PFSK-1 (cell line): ENCODE results near the gene SETBP1.

Experiments used
- FOXP2 ChIP-seq: optimal IDR thresholded peaks from 2 replicates; pipeline ENCODE3; 2011; ENCODE audit warnings: borderline replicate concordance, control low read depth, inconsistent platforms; ENCODE audit not compliant: insufficient read depth; ENCODE audit errors: extremely low read length, extremely low read depth
- POLR2AphosphoS5 ChIP-seq: IDR thresholded peaks from 2 replicates; pipeline ENCODE4 v1.6.1; 2012; ENCODE audit warnings: low read depth, mild to moderate bottlenecking, control low read depth, low read length, moderate library complexity
- SIN3A ChIP-seq: IDR thresholded peaks from 2 replicates; pipeline ENCODE4 v1.6.1; 2012; ENCODE audit warnings: mild to moderate bottlenecking, low read length, moderate library complexity, borderline replicate concordance; ENCODE audit not compliant: insufficient read depth
- TAF1 ChIP-seq: IDR thresholded peaks from 2 replicates; pipeline ENCODE4 v1.6.1; 2012; ENCODE audit warnings: low read length, control low read depth, borderline replicate concordance; ENCODE audit not compliant: insufficient read depth
- TF ChIP-seq, protein P1 (sequence below), 2 experiments: IDR thresholded peaks; 2 replicates each; pipeline versions ENCODE4 v1.6.1 to v1.8.0; 2011 to 2012; ENCODE audit warnings: low read depth in 2 of 2, low read length in 2 of 2, control low read depth in 1 of 2, inconsistent platforms in 1 of 2, mild to moderate bottlenecking in 1 of 2, moderate library complexity in 1 of 2; ENCODE audit not compliant: insufficient read depth in 1 of 2

Gene SETBP1

GRCh38 chr18:45111502-45111848 lies 430.8 kb downstream of the SETBP1 start:
- TF ChIP-seq SIN3A: no peak
- TF ChIP-seq FOXP2: no peak
- TF ChIP-seq, protein P1, sequence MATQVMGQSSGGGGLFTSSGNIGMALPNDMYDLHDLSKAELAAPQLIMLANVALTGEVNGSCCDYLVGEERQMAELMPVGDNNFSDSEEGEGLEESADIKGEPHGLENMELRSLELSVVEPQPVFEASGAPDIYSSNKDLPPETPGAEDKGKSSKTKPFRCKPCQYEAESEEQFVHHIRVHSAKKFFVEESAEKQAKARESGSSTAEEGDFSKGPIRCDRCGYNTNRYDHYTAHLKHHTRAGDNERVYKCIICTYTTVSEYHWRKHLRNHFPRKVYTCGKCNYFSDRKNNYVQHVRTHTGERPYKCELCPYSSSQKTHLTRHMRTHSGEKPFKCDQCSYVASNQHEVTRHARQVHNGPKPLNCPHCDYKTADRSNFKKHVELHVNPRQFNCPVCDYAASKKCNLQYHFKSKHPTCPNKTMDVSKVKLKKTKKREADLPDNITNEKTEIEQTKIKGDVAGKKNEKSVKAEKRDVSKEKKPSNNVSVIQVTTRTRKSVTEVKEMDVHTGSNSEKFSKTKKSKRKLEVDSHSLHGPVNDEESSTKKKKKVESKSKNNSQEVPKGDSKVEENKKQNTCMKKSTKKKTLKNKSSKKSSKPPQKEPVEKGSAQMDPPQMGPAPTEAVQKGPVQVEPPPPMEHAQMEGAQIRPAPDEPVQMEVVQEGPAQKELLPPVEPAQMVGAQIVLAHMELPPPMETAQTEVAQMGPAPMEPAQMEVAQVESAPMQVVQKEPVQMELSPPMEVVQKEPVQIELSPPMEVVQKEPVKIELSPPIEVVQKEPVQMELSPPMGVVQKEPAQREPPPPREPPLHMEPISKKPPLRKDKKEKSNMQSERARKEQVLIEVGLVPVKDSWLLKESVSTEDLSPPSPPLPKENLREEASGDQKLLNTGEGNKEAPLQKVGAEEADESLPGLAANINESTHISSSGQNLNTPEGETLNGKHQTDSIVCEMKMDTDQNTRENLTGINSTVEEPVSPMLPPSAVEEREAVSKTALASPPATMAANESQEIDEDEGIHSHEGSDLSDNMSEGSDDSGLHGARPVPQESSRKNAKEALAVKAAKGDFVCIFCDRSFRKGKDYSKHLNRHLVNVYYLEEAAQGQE (IDR thresholded peaks at IDR 0.05; ENCODE audit: insufficient read depth in 1 of 2, low read depth in 2 of 2, low read length in 2 of 2): no peak
- TF ChIP-seq TAF1: no peak
- TF ChIP-seq POLR2AphosphoS5: no peak

DNA sequence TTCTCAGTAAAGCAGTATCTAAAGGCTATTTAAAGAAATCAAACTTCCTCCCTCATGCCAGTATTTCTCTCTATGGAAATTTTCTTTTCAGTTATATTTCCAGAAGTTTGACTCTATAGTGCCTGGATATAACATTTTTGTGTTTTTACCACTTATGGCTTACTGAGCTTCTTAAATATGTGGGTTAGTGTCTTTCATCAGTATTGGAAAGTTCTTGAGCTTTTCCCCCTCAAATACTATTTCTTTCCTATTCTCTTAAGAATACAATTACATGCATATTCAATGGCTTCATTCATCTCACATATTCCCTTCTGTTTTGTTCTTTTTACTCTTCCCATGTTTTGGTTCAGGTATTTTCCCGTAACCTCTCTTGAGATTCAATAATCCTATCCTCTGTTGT lies 432.0 kb downstream of the SETBP1 start:
- TF ChIP-seq FOXP2 (no peak), POLR2AphosphoS5 (no peak), SIN3A (no peak), TAF1 (no peak)
- TF ChIP-seq, protein P1 (IDR thresholded peaks at IDR 0.05; ENCODE audit: insufficient read depth in 1 of 2, low read depth in 2 of 2, low read length in 2 of 2): no peak

- TF ChIP-seq TAF1 (no peak), SIN3A (no peak), POLR2AphosphoS5 (no peak), FOXP2 (no peak)
- TF ChIP-seq, protein P1 (IDR thresholded peaks at IDR 0.05; ENCODE audit: insufficient read depth in 1 of 2, low read depth in 2 of 2, low read length in 2 of 2): no peak
Measured at GRCh38 chr18:45116116-45116515, 435.4 kb downstream of the SETBP1 start.
